CD4-positive, alpha-beta T cell treated with Interleukin-6 at 100 ng/mL for 8 hours (primary cell): ENCODE data around the gene SOX10.

Experiments
- DNase-seq: peaks from one replicate; pipeline ENCODE4 v3.0.0-alpha.2; 2020; ENCODE audit warnings: mixed read lengths, low spot score

SOX10 gene

DNA sequence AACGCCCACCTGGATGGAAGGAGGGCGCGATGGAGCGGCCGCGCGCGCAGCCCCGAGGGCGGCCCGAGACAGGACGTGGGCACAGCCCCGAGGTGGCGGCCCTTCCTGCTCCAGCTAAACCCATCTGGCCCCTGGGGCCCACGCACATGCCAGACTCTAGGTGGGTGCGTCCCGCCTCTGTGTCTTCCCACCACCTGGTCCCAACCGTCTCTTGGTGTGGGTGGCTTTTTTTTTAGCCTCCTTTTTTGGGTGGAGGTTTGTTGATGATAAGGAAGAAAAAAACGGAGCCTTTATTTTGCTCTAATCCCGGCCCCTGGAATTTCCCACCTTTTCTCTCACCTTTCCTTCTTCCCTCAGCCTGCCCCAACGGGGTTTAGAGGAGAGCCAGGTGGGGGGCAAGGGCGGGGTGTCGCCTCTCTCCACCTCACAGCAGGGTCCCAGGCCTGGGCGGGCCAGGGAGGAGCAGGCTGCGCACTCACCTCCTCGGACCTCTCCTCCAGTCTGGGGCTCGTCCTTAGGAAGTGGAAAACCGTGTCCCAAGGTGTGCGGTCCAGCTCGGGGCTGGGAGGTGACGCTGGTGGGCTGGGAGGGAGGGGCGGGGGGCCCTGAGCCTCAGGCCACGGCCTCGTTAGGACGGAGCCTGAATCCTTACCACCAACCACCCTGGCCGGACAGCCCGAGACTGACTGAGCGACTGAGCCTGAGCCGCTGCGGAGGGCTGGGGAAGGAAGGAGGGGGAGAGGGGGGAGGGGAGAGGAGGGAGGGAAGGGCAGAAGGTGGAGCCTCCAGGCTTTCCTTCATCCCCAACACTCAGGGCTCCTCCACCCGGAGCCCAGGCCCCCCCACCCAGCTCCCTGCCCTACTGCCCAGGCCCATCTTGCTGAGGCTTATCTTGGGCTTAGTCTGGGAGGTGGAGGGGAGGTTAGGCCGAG, at the start of gene SOX10:
Gene SOX10, minus strand, starts transcription at position 696 of the 932 bp plus-strand sequence. CDS start 771 bp downstream, outside the sequence.
- DNase-seq = no peak

DNA sequence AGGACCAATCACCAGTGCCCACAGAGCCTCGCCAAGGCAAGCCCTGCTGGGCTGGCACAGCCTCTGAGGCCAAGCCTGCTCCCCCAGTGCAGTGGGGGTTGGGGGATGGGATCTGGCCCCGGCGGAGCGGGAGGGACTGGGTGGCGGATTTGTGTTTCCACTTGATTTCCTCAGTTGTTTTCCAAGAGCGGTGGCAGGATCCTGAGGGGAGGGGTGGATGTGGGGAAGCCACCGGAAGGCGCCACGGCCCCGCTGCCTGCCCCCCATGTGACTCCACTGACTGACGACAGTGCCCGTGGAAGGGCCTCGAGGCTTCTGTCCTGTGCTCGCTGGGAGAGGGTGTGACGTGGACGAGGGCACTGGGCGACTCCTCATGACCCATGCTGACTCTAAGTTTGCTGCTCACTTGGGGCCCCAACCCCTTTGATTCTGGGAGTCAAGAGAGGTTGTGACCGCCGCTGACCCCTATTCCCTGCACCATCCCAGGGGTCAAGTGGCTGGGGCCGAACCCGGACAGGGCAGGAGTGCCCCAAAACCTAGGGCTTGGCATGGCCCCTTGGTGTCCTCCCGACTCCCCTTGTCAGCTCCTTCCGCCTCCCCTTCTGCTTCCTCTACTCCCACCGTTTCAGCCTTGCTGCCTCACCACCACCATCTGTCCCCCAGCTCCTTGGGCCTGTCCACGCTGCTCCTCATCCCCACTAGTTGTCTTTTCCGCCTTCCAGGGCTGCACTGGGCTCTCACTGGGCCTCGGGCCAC, 49.3 kb upstream of the SOX10 start:
- DNase-seq = no peak

- DNase-seq = no peak
These were observed 48.5 kb upstream of the SOX10 start for GRCh38 chr22:38032681-38033521.

DNA sequence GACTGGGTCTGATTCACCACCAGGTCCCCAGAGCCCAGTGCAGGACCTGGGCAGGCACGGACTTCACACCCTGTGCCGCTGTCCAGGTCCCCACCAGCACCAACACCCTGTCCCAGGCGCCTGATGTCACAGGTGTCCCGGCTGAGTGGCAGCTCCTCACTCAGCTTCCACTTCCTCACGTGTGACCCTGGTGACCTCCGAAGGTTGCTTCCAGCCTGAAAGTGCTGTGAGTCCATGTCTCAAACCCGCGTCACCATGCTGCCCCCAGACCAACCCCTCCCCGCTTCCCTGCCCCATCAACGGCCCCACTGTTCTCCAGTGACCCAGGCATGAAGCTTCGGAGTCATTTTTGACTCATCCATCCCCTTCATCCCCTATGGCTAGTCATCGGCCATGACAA, 47.1 kb upstream of the SOX10 start:
- DNase-seq = no peak

GRCh38 chr22:38030311-38031133, 46.2 kb upstream of the SOX10 start:
- no peak for DNase-seq

DNA sequence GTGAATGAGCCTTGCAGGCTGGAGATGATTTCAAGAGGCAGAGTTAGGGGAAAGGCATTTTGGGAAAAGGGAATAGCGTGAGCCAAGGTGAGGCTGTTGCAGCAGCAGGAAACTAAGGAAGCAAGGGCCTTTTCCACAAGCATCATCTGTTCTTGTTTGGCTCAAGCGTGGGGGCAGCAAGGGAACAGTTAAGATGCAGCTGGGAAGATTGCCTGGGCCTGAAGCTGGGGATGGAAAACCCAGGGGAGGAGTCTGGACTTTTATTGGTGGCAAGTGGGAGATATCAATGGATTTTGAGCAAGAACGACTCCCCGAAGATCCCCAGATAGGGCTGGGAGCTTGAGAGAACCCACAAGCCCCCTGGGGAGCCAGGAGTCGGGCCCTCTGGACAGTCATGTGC, 45.5 kb upstream of the SOX10 start:
- no peak for DNase-seq

- DNase-seq = no peak
These were observed 45.0 kb upstream of the SOX10 start for GRCh38 chr22:38029370-38029769.

DNA sequence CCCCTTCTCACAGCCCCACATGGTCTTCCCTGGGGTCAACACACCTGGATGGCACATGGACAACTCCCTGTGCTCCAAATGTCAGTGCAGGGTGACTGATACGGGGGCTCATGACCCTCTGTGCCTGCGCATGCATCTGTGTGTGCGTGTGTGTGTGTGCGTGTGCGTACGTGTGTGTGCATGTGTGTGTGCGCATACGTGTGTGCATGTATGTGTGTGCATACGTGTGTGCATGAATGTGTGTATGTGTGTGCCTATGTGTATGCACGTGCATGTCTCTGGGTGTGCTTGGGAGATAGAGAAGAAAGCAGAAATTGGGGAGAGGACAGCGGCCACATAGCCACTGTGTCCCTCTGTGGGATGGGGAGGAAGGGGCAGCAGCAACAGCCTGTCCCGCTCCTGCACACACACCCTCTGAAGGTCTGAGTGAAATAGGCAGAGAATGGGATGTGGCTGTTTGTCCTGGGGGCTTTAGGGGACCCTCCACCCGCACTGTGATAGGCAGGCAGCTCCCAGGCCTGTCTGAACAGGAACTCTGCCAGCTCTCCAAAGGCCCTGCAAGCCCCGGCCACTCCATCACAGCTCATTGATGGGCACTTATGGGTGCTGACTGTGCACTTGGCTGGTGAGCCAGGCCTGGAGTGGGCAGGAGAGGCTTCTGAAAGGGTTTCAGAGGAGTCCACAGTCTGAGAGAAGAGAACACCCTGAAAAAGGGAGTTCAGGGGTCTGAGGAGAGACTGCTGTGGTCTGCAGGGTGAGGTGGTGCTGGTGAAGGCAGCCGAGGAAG, 44.2 kb upstream of the SOX10 start:
- no peak for DNase-seq

DNA sequence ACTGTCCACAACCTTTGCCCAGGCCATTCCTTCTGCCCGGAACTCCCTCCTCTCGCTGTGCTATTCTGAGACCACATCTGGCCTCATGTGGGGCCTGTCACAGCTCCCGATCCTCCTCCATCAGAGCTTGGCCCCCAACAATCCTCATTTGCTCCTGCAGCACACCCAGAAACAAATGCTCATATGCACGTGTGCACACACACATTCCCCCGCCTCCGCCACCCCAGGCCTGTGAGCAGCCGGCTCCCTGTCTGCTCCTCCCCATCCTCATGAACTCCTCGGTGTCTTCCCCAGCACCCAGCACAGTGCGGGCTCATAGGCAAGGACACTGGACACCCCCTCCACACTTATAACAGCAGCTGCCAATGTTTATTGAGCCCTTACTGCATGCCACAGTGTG, 43.1 kb upstream of the SOX10 start:
- DNase-seq = no peak

- DNase-seq = no peak
These were observed 42.1 kb upstream of the SOX10 start for GRCh38 chr22:38026130-38027111.

DNA sequence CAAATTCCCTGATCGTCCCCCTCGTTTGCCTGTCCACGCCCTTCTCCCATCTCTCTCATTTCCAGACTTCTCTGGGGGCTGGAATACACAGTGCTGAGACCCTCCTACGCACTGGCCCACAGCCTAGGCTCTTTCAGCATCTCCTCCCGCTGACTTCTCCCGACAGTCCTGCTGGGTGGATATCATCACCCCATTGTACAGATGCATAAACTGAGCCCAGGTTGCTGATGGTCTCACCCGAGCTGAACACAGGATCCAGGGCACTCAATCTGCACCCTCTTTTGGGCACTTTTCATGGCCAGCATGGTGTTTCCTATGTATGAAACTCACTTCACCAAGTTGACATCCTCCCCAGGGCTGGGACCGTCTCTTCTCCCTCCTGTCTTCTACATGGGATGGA, 41.2 kb upstream of the SOX10 start:
- no peak for DNase-seq

DNA sequence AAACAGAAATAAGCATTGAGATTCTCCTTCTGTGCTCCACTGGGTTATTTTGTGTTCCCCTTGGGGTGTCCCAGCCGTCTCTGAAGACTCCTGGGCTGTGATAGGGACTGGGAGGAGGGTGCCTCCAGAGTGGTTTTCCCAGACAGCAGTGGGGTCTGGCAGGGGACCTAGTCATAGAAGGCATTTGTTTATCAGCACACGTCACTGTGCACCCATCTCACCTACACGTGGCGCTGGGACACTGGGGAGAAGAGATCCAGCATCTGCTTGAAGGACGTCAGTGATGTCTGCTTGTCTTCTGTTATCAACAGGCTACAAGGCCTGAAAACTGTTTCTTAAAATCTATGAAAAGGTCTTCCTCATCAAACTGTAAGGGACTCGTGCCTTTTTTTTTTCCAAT, 38.7 kb upstream of the SOX10 start:
- DNase-seq = no peak

- no peak for DNase-seq
These were observed 36.9 kb upstream of the SOX10 start for GRCh38 chr22:38021206-38021605.

- no peak for DNase-seq
These were observed 34.8 kb upstream of the SOX10 start for GRCh38 chr22:38018938-38019827.

GRCh38 chr22:38017939-38018885, 33.9 kb upstream of the SOX10 start:
- DNase-seq = no peak

- no peak for DNase-seq
These were observed 33.0 kb upstream of the SOX10 start for GRCh38 chr22:38017272-38017920.
